Stimulated activated CD4-positive, alpha-beta T cell treated with anti-CD3 and anti-CD28 coated beads, Interleukin-1b, Interleukin-23, amount 100 ng/mL, for 24 hours (primary cell): Measurements from ENCODE around the gene ZNF100.
"Not testable (repeated sequence)": the region's sequence is repeated elsewhere in the genome, so short reads cannot be mapped to it uniquely, and the experiment has no call there.

ENCODE experiments used
- DNase-seq, 4 experiments: peaks; one replicate each; pipeline ENCODE4 v3.0.0-alpha.2; 2020; ENCODE audit warnings: low read depth in 4 of 4, low spot score in 1 of 4

Gene ZNF100

GRCh38 chr19:21705393-21705792 lies 62.0 kb downstream of the ZNF100 start:
- DNase-seq, result no peak

GRCh38 chr19:21704320-21704719 lies 63.1 kb downstream of the ZNF100 start:
- no peak for DNase-seq

GRCh38 chr19:21699197-21699596 lies 68.2 kb downstream of the ZNF100 start:
- DNase-seq, result no peak

- DNase-seq, result no peak
Measured at GRCh38 chr19:21698215-21698614, 69.2 kb downstream of the ZNF100 start.

- no peak for DNase-seq
Measured at GRCh38 chr19:21697698-21698097, 69.7 kb downstream of the ZNF100 start.

GRCh38 chr19:21694171-21694906 lies 73.0 kb downstream of the ZNF100 start:
- DNase-seq, result no peak

GRCh38 chr19:21693399-21693798 lies 74.0 kb downstream of the ZNF100 start:
- DNase-seq, result no peak

GRCh38 chr19:21691661-21692060 lies 75.7 kb downstream of the ZNF100 start:
- DNase-seq, result no peak

- no peak for DNase-seq
Measured at GRCh38 chr19:21688464-21688863, 78.9 kb downstream of the ZNF100 start.

GRCh38 chr19:21680671-21681070 lies 86.7 kb downstream of the ZNF100 start:
- DNase-seq, result no peak

GRCh38 chr19:21680026-21680425 lies 87.4 kb downstream of the ZNF100 start:
- no peak for DNase-seq

- DNase-seq, result peak in 1 of 4 experiments; percentile 3
Measured at GRCh38 chr19:21677696-21678418, 89.5 kb downstream of the ZNF100 start.

GRCh38 chr19:21674454-21674853 lies 92.9 kb downstream of the ZNF100 start:
- DNase-seq, result no peak

GRCh38 chr19:21673479-21673878 lies 93.9 kb downstream of the ZNF100 start:
- DNase-seq, result not testable (repeated sequence)
